GM13977 (cell line): ENCODE data around the gene CEP57.
"Not testable (repeated sequence)": the region's sequence is repeated elsewhere in the genome, so short reads cannot be mapped to it uniquely, and the experiment has no call there.

Experiments
- DNase-seq: peaks from one replicate; pipeline ENCODE4 v3.0.0; 2012; ENCODE audit warnings: low spot score
- CTCF ChIP-seq: IDR thresholded peaks from 2 replicates; pipeline ENCODE4 v1.5.1; 2012; ENCODE audit warnings: mild to moderate bottlenecking, control low read depth; ENCODE audit not compliant: insufficient read depth; ENCODE audit errors: extremely low read depth, missing control alignments
- in situ Hi-C: fragments of 300-500 bp; cut with MboI; formaldehyde crosslinking; loops from one replicate; pipeline ENCODE4 v1.12.0; 2022; ENCODE audit warnings: low sequenced_read_pairs, low pct_unique_long_range_greater_than_20kb, mixed read lengths, inconsistent platforms; ENCODE audit not compliant: unreplicated experiment

The CEP57 gene

DNA sequence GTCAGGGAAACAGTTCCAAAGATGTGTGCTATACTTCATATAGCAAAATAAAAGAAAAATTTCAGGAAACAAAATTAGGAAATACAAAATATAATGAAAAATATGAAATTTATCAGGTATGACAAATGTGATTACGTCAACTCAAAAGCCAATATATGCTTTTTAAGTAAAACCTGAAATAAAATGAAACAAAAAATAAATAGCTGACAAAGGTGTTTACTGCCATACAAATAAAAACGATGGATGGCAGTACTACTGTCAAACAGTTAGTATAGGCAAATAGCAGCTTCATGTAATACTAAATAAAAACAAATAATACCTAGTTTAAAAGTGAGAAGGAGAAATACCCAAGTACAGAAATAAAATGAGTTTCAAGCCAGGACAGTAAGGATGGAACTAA is 13.7 kb downstream of the CEP57 start:
- no peak for TF ChIP-seq CTCF
- DNase-seq = no peak
- in situ Hi-C loops = no loop called here

GRCh38 chr11:95805869-95806268 is 15.6 kb downstream of the CEP57 start:
- no peak for TF ChIP-seq CTCF
- in situ Hi-C loops = no loop called here
- no peak for DNase-seq

DNA sequence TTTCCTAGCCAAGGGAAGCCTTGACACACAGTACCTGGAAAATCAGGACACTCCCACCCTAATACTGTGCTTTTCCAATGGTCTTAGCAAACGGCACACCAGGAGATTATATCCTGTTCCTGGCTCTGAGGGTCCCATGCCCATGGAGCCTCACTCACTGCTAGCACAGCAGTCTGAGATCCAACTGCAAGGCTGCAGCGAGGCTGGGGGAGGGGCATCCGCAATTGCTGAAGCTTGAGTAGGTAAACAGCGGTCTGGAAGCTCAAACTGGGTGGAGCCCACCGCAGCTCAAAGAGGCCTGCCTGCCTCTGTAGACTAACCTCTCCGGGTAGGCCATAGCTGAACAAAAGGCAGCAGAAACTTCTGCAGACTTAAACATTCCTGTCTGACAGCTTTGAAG is 16.2 kb downstream of the CEP57 start:
- in situ Hi-C loops, DNase-seq: not testable (repeated sequence)

- DNase-seq, in situ Hi-C loops: not testable (repeated sequence)
Observed at GRCh38 chr11:95811052-95811451, 20.8 kb downstream of the CEP57 start.

DNA sequence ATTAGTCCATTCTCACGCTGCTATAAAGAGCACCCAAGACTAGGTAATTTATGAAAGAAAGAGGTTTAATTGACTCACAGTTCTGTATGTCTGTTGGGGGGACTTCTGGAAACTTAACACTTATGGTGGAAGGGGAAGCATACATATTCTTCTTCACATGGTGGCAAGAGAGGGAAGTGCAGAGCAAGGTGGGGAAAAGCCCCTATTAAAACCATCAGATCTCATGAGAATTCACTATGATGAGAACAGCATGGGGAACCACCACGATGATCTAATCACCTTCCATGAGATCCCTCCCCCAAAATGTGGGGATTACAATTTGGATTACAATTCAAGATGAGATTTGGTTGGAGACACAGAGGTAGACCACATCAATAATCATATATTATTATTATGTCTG is 25.7 kb downstream of the CEP57 start:
- no peak for TF ChIP-seq CTCF
- in situ Hi-C loops = no loop called here
- no peak for DNase-seq

GRCh38 chr11:95821640-95822039 is 31.3 kb downstream of the CEP57 start:
- no peak for DNase-seq
- no peak for TF ChIP-seq CTCF
- in situ Hi-C loops = no loop called here

DNA sequence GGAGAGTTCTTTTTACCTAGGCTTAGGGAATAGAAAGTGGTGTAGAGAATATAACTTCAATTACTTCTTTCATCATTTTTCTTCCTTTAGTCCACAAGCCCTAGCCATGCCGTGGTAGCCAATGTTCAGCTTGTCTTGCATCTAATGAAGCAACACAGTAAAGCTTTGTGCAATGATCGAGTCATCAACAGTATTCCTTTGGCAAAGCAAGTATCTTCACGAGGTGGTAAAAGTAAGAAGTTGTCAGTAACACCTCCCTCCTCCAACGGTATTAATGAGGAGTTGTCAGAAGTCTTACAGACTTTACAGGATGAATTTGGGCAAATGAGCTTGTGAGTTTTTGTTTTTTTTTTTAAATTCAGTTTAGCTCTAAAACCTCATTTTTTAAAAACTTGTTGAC is 37.4 kb downstream of the CEP57 start:
- in situ Hi-C loops = loop anchor here (25.0 kb wide), 1 partner anchor 560 kb away; the partner anchor contains the start of genes CCDC82 and JRKL
- no peak for TF ChIP-seq CTCF
- no peak for DNase-seq

DNA sequence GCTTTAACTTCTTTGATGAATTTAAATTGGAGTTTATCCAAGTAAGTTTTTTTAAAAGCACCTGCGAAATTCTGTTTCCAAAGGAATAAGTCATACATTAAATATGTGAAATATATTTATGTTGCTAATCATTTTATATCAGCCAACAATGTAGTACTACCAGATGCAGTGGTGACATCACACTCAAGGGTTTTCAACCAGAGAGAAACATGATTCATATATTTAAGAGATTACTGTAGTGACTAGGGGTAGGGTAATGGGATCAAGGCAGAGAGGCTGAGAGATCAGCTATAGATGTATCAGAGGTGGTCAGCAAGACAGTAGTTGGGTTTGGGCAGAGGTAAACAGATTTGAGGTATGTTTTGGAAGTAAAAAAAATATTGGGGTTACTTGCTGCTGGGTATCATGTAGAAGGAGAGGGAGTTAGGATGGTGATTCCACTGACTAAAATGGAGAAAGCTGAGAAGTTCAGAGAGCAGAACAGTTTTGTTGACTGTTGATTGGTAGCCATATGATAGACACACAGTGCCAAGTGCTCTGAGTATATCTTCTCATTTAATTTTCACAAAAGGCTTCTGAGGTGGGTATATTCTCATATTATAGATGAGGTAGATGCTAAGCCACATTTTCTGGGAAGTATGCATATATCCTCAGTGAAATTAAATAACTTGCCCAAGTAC is 39.4 kb downstream of the CEP57 start:
- DNase-seq = peak; percentile 4
- in situ Hi-C loops = loop anchor here (25.0 kb wide), 1 partner anchor 558 kb away; the partner anchor contains the start of genes CCDC82 and JRKL
- TF ChIP-seq CTCF = no peak
